ENCODE data around the gene MRTO4.

Gene MRTO4

DNA sequence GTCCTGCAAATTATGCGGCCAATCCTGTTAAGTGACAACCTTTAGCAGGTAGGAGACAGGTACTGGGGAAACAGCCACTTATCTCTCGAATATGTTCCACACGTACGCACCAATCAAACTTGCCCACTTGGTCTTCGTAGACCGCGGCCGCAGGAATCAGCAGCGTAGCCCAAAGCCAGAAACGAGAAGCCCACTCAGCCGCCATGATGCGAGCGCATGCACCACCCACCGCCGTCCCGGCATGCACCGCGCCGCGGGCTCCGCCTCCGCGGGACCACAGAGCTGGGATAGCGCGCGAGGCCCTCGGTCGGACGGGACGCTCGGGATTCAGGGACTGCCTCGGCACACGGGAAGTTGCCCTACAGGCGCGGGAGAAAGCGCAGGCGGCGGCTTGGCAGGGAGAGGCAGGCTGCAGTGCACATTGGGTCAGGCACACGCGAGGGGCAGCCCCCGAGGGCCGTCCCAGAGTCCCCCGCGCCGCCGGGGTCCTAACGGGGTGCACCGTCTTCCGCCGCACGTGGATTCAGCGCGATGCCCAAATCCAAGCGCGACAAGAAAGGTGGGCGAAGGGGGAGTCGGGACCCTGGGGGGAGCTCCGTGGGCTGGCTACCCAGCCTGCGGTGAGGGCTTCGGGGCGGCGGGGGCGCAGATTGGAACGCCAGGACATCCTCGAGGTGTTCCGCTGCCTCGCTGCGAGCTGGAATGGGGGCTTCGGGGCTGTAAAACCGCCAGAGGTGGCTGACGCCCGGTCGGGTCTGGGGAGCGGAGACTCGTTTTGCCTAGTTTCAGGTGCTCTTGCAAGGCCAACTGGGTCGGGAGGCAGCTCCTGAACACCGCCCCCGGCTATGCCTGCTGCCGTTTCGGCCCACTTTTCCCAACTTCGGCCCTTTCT lies at the start of gene MRTO4, which contains the start of gene EMC1:
TSS of gene MRTO4 (plus strand) at position 501 of the 892 bp plus-strand sequence. CDS start at position 532, 31 bp downstream.
TSS of gene EMC1 (minus strand) at position 220 of the 892 bp plus-strand sequence. CDS start at position 205, 15 bp downstream.
- no peaks in the 10 kb centered on the region for H3K9me3 ChIP-seq (ENCODE audit: control insufficient read depth, low read depth, low read length)
- peaks cover 14% of the 10 kb centered on the region for H3K4me1 ChIP-seq (ENCODE audit: control insufficient read depth, low read depth, low read length)
- H3K27me3 ChIP-seq (ENCODE audit: control insufficient read depth, insufficient read depth, low read length), result no peaks in the 10 kb centered on the region
- peak within 1 kb of the TSS; percentile 99 for H3K9ac ChIP-seq (ENCODE audit: low read length)
- peak within 1 kb of the TSS; percentile 98 for H3K4me3 ChIP-seq (ENCODE audit: low read length)
- peaks cover 21% of the 10 kb centered on the region for H3K36me3 ChIP-seq (ENCODE audit: control insufficient read depth, low read depth, low read length)
- H3K27ac ChIP-seq (ENCODE audit: low read length), result peak within 1 kb of the TSS; percentile 74

DNA sequence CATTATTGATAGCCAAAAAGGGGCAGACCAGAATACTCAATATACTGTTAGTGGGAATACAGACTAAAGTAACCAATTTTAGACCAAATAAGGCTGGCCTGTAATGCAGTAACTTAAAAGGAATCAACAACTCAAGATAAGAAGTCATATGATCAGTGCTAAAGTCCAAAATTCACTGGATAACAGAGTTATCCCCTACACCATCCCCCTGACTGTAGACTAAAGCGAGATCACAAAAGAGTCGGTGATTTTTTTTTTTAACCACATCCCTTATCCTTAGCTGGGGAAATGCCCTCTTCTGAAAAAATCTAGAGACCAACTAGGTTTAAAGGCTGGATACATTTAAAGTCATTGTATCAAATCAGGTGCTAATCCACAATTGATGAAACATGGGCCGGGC lies 49.2 kb upstream of the MRTO4 start:
- Histone ChIP-seq H3K36me3 (ENCODE audit: control insufficient read depth, low read depth, low read length) (peaks cover 41% of the 10 kb centered on the region), H3K9me3 (ENCODE audit: control insufficient read depth, low read depth, low read length) (no peaks in the 10 kb centered on the region), H3K27ac (ENCODE audit: low read length) (no peak overlapping the region), H3K27me3 (ENCODE audit: control insufficient read depth, insufficient read depth, low read length) (no peaks in the 10 kb centered on the region), H3K9ac (ENCODE audit: low read length) (no peak overlapping the region), H3K4me1 (ENCODE audit: control insufficient read depth, low read depth, low read length) (no peaks in the 10 kb centered on the region), H3K4me3 (ENCODE audit: low read length) (no peak overlapping the region)

DNA sequence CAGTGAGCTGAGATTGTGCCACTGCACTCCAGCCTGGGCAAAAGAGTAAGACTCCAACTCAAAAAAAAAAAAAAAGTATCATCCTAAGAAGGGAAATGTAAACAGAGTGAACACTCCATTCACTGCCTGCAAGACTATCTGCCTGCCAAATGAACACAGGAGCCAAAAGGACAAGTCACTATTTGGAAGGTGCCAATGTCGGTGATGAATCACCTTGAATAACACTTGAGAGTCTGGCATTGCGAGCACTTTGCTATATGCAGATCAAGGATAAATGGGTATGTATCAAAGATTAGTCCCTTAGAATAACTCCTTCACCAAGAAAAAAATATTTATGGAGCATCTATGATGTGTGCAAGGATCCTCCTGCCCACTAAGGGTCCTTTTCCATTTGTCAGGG lies 48.2 kb upstream of the MRTO4 start:
- H3K4me3 ChIP-seq (ENCODE audit: low read length), result no peak overlapping the region
- no peak overlapping the region for H3K9ac ChIP-seq (ENCODE audit: low read length)
- H3K36me3 ChIP-seq (ENCODE audit: control insufficient read depth, low read depth, low read length), result peaks cover 31% of the 10 kb centered on the region
- no peaks in the 10 kb centered on the region for H3K27me3 ChIP-seq (ENCODE audit: control insufficient read depth, insufficient read depth, low read length)
- H3K9me3 ChIP-seq (ENCODE audit: control insufficient read depth, low read depth, low read length), result no peaks in the 10 kb centered on the region
- peaks cover under 1% of the 10 kb centered on the region for H3K4me1 ChIP-seq (ENCODE audit: control insufficient read depth, low read depth, low read length)
- no peak overlapping the region for H3K27ac ChIP-seq (ENCODE audit: low read length)

DNA sequence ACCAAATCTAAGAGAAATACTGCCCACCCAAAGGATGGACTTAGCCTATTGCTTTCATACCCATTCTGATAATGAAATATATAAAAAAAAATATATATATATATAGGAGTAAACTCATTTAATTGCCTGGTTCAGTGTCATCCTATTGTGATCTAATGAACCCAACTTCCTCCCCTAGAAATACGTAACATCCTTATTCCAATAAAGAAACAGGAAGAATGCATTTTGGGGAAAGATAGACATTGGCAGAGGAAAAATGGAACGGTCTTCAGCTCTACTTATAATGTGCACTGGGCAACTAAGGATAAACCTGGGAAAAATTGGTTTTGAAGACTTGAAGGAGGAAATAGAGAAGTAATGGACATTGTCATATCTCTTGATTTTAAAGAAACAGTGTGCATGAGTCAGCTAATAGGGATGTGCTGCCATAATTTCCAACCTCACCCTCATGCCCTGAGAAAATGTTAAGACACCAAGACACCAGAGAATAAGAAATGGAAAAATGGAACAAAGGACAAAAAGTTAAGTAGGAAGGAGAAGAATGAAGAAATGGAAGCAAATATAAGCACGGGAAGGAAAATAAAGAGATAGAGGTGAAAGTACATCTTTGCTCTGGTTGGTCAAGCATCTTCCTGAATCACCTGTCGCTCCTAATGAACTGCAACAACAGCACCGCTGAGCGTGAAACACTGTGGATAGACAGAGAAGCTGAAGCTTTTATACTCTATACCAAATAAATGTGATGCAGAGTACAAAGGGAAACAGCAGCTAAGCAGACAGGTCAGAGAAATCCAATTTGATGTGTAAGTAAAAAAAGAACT lies 46.9 kb upstream of the MRTO4 start:
- H3K27ac ChIP-seq (ENCODE audit: low read length), result no peak overlapping the region
- H3K36me3 ChIP-seq (ENCODE audit: control insufficient read depth, low read depth, low read length), result peaks cover 18% of the 10 kb centered on the region
- H3K4me3 ChIP-seq (ENCODE audit: low read length), result no peak overlapping the region

DNA sequence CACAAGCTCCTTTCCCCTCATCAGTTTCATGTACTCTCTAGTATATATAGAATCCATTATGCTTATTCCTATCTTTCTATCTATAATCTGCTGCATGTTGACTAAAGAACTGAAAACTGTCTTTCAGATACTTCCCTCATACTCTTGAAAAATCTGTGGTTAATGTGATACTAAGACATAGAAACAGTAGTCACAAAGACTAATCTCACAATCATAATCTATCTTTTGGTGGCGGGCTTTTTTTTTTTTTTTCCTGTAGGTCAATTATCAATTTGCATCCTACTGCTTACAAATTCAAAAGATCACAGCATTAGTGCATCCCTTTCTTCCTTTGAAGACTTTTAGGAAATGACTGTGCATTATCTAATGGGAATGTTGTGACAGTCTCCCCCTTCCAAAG lies 46.2 kb upstream of the MRTO4 start:
- Histone ChIP-seq H3K36me3 (ENCODE audit: control insufficient read depth, low read depth, low read length) (peaks cover 12% of the 10 kb centered on the region), H3K9ac (ENCODE audit: low read length) (no peak overlapping the region), H3K4me1 (ENCODE audit: control insufficient read depth, low read depth, low read length) (peaks cover 5% of the 10 kb centered on the region), H3K27me3 (ENCODE audit: control insufficient read depth, insufficient read depth, low read length) (no peaks in the 10 kb centered on the region), H3K27ac (ENCODE audit: low read length) (no peak overlapping the region), H3K9me3 (ENCODE audit: control insufficient read depth, low read depth, low read length) (no peaks in the 10 kb centered on the region), H3K4me3 (ENCODE audit: low read length) (no peak overlapping the region)

More for the DNA sequence above, 46.9 kb upstream of the MRTO4 start:
- Histone ChIP-seq H3K4me1 (ENCODE audit: control insufficient read depth, low read depth, low read length) (peaks cover 5% of the 10 kb centered on the region), H3K27me3 (ENCODE audit: control insufficient read depth, insufficient read depth, low read length) (no peaks in the 10 kb centered on the region), H3K9ac (ENCODE audit: low read length) (no peak overlapping the region), H3K9me3 (ENCODE audit: control insufficient read depth, low read depth, low read length) (no peaks in the 10 kb centered on the region)

DNA sequence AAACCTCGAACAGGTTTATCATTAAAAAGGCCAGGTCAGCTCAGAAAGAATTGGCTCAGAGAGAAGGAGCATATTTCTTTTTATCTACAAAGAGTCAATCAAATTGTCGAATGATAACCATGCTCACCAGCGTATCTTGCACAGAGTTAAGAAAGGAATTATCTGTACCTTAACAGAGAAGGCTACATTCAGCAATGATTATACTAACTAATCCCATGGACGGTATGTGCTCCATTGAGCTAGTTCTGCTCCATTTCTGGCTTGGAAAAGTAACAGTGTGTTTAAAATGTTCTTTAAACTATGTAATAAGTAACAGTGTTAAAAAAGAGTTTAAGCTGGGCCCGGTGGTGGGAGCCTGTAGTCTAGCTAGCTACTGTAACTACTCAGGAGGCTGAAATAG lies 45.8 kb upstream of the MRTO4 start:
- Histone ChIP-seq H3K4me1 (ENCODE audit: control insufficient read depth, low read depth, low read length) (peaks cover 5% of the 10 kb centered on the region), H3K9ac (ENCODE audit: low read length) (no peak overlapping the region), H3K4me3 (ENCODE audit: low read length) (no peak overlapping the region), H3K36me3 (ENCODE audit: control insufficient read depth, low read depth, low read length) (peaks cover 9% of the 10 kb centered on the region), H3K9me3 (ENCODE audit: control insufficient read depth, low read depth, low read length) (no peaks in the 10 kb centered on the region), H3K27me3 (ENCODE audit: control insufficient read depth, insufficient read depth, low read length) (no peaks in the 10 kb centered on the region), H3K27ac (ENCODE audit: low read length) (no peak overlapping the region)

DNA sequence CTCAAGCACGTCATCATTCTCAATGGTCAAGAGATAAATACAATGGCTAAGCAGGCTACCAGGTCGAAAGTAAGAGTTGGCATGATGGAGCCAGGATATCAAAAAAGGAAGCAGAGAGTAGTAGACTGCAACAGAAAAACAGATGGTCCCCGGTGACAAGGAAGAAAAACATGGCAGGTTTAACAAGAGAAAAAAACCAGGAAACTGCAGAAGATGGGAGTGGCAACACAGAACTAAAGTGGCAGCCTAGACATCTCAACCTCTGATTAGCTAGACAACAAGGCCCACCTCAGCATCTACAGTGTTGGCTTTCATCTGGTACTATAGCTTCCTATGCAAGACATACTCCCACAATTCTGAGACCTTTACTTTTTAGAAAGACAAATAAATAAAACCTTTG lies 44.7 kb upstream of the MRTO4 start:
- Histone ChIP-seq H3K4me3 (ENCODE audit: low read length) (no peak overlapping the region), H3K4me1 (ENCODE audit: control insufficient read depth, low read depth, low read length) (peaks cover 12% of the 10 kb centered on the region), H3K9me3 (ENCODE audit: control insufficient read depth, low read depth, low read length) (no peaks in the 10 kb centered on the region)

DNA sequence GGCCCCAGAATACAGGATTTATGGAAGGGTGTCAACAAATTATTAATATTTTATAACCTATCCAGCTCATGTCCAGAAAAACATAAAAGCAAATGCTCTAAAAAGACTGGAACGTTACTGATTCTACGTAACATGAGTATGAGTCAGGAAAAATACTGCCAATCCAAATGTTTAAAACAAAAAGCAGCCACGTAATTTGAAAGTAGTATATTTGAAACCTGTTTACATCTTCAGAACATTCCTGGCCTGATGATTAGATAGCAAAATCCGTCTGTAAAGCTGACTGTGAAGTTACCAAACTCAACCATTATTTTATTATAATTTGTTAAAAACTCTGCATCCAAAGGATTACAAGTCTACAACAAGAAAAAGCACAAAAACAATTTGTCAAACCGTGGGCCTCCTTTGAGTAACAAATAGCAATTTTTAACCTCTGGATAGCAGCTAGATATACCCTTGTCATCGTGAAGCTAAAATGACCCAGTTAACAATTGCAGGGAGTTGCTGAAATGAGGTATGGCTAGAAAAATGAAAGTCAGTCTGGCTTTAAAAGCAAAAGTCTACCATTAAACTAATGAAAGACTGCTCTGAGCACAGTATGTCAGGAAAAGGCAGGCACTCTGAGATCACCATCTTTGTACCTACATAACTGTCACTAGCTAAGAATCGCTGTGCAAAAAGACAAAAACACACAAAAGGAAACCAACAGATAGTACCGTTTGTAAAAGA lies 42.7 kb upstream of the MRTO4 start:
- Histone ChIP-seq H3K9me3 (ENCODE audit: control insufficient read depth, low read depth, low read length) (no peaks in the 10 kb centered on the region), H3K9ac (ENCODE audit: low read length) (peak overlapping the region; percentile 82), H3K4me1 (ENCODE audit: control insufficient read depth, low read depth, low read length) (peaks cover 12% of the 10 kb centered on the region), H3K36me3 (ENCODE audit: control insufficient read depth, low read depth, low read length) (peaks cover 13% of the 10 kb centered on the region), H3K4me3 (ENCODE audit: low read length) (peak overlapping the region; percentile 81), H3K27me3 (ENCODE audit: control insufficient read depth, insufficient read depth, low read length) (no peaks in the 10 kb centered on the region), H3K27ac (ENCODE audit: low read length) (peak overlapping the region; percentile 50)

More for the DNA sequence above, 44.7 kb upstream of the MRTO4 start:
- Histone ChIP-seq H3K27ac (ENCODE audit: low read length) (no peak overlapping the region), H3K27me3 (ENCODE audit: control insufficient read depth, insufficient read depth, low read length) (no peaks in the 10 kb centered on the region), H3K36me3 (ENCODE audit: control insufficient read depth, low read depth, low read length) (no peaks in the 10 kb centered on the region), H3K9ac (ENCODE audit: low read length) (no peak overlapping the region)

DNA sequence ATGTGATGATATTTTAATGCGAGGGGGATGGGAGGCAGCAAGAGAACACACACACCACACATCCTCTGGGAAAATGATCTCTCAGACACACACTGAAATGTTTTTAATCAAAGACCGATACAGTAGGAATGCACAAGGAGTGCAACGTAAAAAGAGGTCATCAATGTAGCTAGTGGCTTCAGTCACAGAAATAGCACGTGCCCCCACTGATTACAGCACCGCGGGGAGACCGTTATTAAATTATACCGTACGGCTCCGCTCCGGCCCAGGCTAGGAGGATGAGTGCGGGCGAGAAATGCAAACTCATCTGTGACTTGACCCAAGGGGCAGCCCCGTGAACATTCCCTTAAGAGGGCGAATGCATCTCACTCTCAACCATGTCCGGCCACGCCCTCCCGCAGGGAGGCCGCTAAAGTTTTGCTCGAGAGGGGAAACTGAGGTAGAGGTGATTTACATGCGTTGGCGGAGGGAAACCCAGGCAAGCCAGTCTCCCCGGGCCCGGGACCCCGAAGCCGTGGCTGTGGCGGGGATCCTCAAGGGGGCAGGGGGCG lies 42.1 kb upstream of the MRTO4 start:
- Histone ChIP-seq H3K9ac (ENCODE audit: low read length) (peak overlapping the region; percentile 82), H3K9me3 (ENCODE audit: control insufficient read depth, low read depth, low read length) (no peaks in the 10 kb centered on the region), H3K36me3 (ENCODE audit: control insufficient read depth, low read depth, low read length) (peaks cover 18% of the 10 kb centered on the region), H3K27me3 (ENCODE audit: control insufficient read depth, insufficient read depth, low read length) (no peaks in the 10 kb centered on the region), H3K27ac (ENCODE audit: low read length) (peak overlapping the region; percentile 50), H3K4me1 (ENCODE audit: control insufficient read depth, low read depth, low read length) (peaks cover 12% of the 10 kb centered on the region), H3K4me3 (ENCODE audit: low read length) (peak overlapping the region; percentile 81)

DNA sequence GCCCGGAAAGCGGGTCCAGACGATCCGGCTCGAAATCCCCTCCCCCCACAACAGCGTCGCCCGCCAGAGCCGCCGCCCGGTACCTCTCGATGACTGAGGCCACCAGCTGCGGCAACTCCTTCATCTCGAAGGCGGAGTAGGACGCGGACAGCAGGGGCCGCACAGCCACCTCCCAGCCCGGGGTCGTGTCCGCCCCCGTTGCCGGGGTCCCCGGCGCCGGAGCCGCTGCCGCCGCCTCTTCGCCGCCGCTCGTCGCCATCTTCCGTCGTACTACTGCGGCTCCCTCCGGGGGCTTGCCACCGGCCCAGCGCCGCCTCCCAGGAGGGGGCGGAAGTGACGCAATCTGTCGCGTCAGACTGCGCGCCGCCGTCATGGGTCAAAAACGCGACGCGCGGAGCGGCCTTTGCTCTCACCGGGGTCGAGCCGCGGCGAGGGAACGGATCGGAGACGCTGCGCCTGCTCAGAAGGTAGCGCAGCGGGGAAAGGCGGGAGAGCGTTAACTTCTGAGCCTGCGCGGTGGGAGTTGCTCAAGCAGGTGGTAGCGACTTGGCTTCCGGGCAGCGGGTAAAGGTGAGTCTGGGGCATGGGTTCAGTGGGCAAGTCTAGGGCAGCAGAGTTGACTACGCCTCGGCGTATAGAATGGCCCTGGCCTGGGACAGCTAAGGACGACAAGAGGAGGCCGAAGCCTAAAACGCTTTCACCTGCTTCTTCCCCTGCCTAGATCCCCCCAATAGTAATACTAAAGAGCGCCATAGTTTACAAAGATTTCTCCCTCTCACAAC lies 41.4 kb upstream of the MRTO4 start, which contains the start of gene UBR4:
TSS of gene UBR4 (minus strand) at position 277 of the 782 bp plus-strand sequence. CDS start at position 259, 18 bp downstream.
- Histone ChIP-seq H3K9ac (ENCODE audit: low read length) (peak within 1 kb of the TSS; percentile 82), H3K36me3 (ENCODE audit: control insufficient read depth, low read depth, low read length) (peaks cover 18% of the 10 kb centered on the region), H3K27me3 (ENCODE audit: control insufficient read depth, insufficient read depth, low read length) (no peaks in the 10 kb centered on the region), H3K4me1 (ENCODE audit: control insufficient read depth, low read depth, low read length) (peaks cover 12% of the 10 kb centered on the region), H3K9me3 (ENCODE audit: control insufficient read depth, low read depth, low read length) (no peaks in the 10 kb centered on the region), H3K27ac (ENCODE audit: low read length) (peak within 1 kb of the TSS; percentile 59), H3K4me3 (ENCODE audit: low read length) (peak within 1 kb of the TSS; percentile 81)
